HG03558 (cell line): ENCODE measurements around the gene CAPN5.
"Not testable (repeated sequence)": the region's sequence is repeated elsewhere in the genome, so short reads cannot be mapped to it uniquely, and the experiment has no call there.

Experiments
- ATAC-seq: cut with Tn5 transposase; IDR thresholded peaks from one replicate; pipeline ENCODE4 v1.9.1; 2021; ENCODE audit warnings: moderate number of reproducible peaks; ENCODE audit not compliant: unreplicated experiment; ENCODE audit errors: extremely low read depth

CAPN5 gene

DNA sequence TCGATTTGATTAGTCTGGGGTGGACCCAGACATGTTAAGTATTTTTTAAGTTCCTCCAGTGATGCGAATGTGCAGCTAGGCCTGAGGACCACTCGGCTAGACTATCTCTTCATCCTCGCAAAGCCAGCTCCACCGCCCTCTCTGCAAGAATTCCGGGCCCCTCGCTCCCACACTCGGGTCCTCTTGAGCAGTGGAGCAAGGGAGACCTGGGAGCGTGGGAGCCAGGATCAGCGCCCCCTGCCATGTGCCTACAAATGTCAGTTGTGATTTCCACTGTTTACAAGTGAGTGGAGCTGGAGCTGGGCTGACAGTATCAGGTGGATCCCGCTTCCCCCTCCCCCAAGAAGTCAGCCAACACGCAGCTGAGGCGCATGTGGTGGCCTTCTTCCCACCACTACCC lies 25.9 kb upstream of the CAPN5 start:
- ATAC-seq = no peak

DNA sequence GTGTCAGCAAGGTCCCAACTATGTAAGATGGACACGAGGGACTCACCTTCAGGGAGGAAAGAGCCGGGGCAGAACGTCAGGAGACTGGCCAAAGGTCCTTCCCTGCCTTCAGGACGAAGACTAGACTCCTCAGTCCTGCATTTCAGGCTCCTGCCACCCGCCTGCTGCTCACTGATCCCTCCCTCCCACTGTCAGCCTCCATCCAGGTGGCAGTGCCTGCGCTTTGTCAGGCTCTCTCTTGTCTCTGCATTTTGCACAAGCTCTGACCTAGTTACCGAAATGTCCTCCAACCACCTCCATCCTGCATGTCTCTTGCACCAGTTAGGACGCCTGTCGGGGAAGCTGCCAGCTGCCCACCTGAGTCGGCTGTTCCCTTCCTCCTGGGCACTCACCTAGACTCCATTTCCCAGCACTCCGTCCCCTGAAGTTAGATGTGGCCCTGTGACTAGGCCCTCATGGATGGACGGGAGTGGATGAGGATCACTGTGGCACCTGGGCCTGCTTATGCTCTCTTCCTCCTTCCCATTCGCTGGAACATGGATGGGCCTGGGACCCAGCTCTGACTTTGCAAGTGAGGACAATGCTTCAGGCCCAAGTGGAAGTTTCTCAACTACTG lies 24.6 kb upstream of the CAPN5 start:
- no peak for ATAC-seq

- ATAC-seq = no peak
Measured at GRCh38 chr11:77044356-77044755, 22.4 kb upstream of the CAPN5 start.

DNA sequence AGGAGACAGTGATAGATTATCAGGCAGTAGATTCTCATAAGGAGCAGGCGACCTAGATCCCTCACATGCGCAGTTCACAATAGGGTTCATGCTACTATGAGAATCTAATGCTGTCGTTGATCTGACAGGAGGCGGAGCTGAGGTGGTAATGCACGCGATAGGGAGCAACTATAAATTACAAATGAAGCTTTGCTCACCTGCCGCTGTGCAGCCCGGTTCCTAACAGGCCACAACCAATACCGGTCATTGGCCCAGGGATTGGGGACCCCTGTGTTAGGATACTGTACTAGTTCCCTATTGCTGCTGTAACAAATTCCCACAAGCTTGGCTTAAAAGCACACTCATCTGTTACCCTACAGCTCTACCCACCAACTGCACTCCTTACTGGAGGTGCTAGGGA lies 21.9 kb upstream of the CAPN5 start:
- no peak for ATAC-seq

DNA sequence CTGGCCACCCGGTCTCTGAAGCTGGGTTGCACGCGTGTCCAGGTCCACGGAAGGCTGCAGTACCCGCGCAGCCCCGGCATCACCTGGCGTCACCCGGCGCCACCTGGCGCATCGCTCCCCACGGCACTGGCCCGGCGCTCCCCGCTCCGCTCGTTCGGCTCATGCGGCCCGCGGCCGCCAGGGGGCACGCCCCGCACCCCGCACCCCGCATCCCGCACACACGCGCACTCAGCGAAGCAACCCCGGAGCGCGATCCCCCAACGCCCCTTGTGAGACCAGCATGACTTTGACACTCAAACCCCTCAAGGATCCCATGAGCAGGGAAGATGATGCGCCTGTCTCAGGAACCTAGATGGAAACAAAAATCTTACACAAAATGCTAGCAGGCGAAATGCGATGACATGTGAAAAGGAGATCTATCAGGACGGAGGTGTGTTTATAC lies 20.7 kb upstream of the CAPN5 start:
- ATAC-seq = no peak

GRCh38 chr11:77047007-77047927 lies 19.5 kb upstream of the CAPN5 start:
- ATAC-seq = no peak

DNA sequence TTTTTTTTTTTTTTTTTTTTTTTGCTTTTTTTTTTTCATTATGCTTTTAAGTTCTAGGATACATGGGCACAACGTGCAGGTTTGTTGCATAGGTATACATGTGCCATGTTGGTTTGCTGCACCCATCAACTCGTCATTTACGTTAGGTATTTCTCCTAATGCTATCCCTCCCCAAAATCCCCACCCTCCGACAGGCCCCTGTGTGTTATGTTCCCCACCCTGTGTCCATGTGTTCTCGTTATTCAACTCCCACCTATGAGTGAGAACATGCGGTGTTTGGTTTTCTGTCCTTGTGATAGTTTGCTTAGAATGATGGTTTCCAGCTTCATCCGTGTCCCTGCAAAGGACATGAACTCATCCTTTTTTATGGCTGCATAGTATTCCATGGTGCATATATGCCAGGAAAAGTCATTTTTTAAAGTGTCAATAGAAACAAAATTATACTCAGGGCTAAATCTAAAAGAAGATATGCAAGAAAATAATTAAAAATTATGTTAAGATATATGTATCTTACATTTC lies 18.8 kb upstream of the CAPN5 start:
- ATAC-seq = not testable (repeated sequence)

- ATAC-seq = no peak
Measured at GRCh38 chr11:77049026-77049425, 17.7 kb upstream of the CAPN5 start.

GRCh38 chr11:77051511-77051910 lies 15.3 kb upstream of the CAPN5 start:
- ATAC-seq = no peak

DNA sequence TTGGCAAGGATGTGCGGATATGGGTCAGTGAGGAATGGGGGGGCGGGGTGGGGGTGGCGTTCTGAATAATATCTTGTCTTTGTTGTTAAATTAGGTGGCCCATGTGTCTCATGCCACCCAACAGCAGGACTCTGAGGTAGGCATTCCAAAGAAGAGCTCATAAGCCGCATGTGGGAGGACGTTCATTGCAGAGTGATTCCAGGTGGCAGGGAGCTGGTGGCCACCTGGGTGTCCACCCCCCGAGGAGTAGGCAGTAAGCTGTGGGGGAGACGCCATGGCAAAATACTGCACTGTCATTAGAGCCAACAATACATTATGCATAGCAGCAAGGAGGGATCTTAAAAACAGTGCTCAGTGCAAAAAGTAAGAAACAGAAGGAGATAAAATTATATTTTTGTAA lies 14.3 kb upstream of the CAPN5 start:
- no peak for ATAC-seq

DNA sequence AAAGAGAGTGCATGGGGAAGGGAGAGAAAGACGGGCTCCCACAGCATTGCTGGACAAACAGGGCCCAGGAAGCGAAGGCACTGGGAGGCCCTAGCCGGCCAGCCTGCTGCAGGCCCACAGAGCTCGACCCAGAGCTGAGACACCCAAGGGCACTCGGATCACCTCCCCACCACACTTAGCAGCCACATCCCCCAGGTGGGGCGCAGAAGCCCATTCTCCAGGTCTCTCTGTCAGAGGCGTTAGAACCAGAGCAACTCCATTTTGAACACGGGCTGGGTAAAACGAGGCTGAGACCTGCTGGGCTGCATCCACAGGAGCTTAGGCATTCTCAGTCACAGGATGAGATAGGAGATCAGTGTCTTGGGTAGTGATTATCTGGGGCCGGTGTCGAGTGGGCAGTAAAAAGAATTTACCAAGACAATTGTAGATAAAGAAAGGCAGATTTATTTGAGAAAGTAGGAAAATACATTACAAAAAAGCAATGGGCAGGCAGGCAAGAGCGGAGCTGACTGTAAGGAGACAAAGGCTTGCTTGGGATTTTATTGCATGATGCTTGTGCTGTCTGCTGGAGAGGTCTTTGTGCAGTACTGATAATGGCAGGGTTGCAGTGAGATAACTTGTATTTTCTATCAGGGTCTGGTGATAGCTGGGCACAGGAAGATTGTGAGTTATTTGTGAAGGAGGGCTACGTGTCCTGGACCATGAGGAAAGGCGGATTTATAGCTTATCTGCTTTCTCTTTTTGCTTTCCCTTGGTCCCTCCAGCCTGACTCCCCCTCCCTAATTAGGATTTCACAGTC lies 13.4 kb upstream of the CAPN5 start:
- no peak for ATAC-seq

GRCh38 chr11:77054084-77054483 lies 12.7 kb upstream of the CAPN5 start:
- no peak for ATAC-seq

DNA sequence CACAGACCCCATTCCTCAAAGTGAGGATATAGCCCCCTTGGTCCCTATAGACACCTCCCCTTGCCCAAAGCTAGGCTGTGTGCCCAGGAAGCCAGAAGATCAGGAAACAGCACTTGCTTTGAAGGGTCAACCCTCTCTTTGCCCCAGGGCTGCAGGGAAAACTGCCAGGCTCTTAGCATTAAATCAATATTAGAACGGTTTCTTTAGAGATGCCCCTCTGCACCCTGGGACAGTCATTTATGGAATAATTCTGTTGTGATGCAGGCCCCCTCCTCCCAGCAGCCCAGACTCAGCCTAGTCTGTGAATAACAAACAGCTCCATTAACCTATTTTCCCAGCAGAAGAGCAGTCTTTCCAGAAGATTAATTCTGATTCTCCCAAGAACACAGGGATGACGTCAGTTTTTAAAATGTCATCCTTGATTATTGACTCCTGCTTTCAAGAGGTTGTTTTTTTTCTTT lies 11.6 kb upstream of the CAPN5 start:
- no peak for ATAC-seq

GRCh38 chr11:77055913-77056312 lies 10.9 kb upstream of the CAPN5 start:
- no peak for ATAC-seq

GRCh38 chr11:77056814-77057402 lies 9.9 kb upstream of the CAPN5 start:
- ATAC-seq = no peak

DNA sequence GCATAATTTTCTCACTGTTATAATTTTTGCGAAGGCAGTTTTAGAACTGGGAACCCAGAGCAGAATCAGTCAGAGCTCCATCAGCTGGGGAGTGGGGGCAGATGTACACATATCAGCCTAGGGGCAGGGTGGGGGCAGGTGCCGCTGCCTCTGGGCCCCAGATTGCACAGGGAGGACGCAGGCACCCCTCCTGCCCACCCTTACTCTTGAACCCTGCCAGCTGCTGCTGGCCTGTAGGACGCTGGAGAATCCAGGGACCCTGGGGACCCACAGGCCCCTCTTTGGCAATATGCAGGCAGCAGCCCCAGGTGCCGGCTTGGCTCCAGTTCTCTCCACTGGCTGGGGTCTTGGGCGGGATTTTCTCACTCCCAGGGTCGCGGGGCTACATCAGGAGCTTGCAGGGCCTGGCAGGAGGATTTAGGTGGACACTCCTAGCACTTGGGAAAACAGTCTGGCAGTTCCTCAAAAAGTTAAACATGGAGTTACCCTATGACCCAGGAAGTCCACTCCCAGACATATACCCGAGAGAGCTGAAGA lies 8.8 kb upstream of the CAPN5 start:
- ATAC-seq = no peak

DNA sequence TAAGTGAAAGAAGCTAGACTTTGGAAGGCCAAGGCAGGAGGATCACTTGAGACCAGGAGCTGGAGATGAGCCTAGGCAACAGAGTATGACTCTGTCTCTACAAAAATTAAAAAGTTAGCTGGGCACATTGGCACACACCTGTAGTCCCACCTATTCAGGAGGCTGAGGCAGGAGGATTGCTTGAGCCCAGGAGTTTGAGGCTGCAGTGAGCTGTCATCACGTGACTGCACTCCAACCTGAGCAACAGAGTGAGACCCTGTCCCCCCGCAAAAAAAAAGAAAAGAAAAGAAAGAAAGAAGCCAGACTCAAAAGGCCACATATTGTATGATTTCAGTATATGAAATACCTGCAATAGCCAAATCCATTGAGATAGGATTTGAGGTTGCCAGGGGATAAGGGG lies 7.9 kb upstream of the CAPN5 start:
- ATAC-seq = no peak

GRCh38 chr11:77059806-77060205 lies 7.0 kb upstream of the CAPN5 start:
- ATAC-seq = no peak

- no peak for ATAC-seq
Measured at GRCh38 chr11:77060234-77060633, 6.5 kb upstream of the CAPN5 start.

DNA sequence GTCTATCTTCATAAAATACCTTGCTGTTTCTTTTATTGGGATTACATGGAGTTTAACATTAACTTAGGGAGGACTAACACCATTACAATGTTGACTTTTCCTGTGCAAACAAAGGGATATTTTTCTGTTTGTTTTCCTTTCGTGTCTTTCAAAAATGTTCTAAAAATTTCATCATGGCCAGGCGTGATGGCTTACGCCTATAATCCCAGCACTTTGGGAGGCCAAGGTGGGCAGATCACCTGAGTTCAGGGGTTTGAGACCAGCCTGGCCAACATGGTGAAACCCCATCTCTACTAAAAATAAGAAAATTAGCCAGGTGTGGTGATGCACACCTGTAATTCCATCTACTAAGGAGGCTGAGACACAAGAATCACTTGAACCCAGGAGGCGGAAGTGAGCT lies 5.5 kb upstream of the CAPN5 start:
- ATAC-seq = not testable (repeated sequence)
